Gastroesophageal sphincter (tissue), 3 donors: Measurements from ENCODE around the gene PLXDC2.

Source experiments
- POLR2A ChIP-seq, 2 donors: fragments of 450-650 bp; IDR thresholded peaks; one replicate each; pipeline ENCODE4 v1.6.1; 2017; ENCODE audit warnings: antibody characterized with exemption in 2 of 2, mild to moderate bottlenecking in 2 of 2, moderate library complexity in 1 of 2
- TF ChIP-seq, protein P1 (sequence below), 4 experiments: fragments of 200-600 bp in 2 of 4; fragments of 450-650 bp in 2 of 4; sonication (generic) in 1 of 4; IDR thresholded peaks; one replicate each; pipeline ENCODE4 v1.5.1; 2017 to 2019; ENCODE audit warnings: antibody characterized with exemption in 4 of 4, mild to moderate bottlenecking in 2 of 4, moderate library complexity in 2 of 4

DNA sequence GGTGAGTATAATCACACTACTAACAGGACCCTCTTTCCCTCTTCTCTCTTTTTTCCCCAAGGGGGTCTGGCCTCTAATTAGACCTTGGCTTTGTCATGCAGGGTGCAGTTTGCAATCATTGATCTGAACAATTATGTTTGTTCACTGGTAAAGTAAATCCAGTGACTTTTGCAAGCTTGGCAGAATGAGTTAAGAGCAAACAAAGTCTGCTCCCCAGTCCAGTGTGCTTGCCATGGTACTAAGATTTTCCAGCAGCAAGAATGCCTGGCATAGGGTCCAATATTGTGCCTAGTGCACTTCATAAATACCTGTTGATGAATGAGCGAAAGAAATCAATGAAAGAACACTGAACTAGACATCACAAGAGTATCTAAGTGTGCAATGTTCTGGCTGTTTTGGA is 43.9 kb downstream of the PLXDC2 start:
- TF ChIP-seq, protein P1, sequence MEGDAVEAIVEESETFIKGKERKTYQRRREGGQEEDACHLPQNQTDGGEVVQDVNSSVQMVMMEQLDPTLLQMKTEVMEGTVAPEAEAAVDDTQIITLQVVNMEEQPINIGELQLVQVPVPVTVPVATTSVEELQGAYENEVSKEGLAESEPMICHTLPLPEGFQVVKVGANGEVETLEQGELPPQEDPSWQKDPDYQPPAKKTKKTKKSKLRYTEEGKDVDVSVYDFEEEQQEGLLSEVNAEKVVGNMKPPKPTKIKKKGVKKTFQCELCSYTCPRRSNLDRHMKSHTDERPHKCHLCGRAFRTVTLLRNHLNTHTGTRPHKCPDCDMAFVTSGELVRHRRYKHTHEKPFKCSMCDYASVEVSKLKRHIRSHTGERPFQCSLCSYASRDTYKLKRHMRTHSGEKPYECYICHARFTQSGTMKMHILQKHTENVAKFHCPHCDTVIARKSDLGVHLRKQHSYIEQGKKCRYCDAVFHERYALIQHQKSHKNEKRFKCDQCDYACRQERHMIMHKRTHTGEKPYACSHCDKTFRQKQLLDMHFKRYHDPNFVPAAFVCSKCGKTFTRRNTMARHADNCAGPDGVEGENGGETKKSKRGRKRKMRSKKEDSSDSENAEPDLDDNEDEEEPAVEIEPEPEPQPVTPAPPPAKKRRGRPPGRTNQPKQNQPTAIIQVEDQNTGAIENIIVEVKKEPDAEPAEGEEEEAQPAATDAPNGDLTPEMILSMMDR (IDR thresholded peaks at IDR 0.05) = no peak
- TF ChIP-seq POLR2A (IDR thresholded peaks at IDR 0.05) = no peak
